NCI-H2107 treated with DMSO at 0.1 percent for 48 hours (cell line): ENCODE data around the gene EVA1A.

Experiments used
- DNase-seq: peaks from one replicate; lab custom pipeline; 2025; ENCODE audit not compliant: unreplicated experiment; lab: John Stamatoyannopoulos, UW

EVA1A gene

DNA sequence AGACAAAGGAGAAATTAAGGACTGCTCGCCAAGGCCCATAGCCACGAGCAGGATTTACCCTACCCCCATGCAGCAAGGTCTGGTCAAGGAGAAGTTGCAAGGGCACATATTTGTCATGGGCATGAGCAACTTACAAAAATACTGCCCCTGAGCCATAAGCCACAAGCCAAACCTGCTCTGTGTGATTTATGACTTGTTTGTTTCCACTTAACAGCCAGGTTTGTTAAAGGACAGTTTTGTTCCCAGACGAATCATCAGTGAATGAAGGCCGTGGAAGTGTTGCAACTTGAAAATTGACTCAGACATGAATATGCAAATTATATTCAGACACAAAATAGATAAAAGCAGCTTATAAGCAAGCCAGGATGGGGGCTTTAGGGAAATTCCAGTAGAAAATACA, 31.3 kb upstream of the EVA1A start:
- no peak for DNase-seq

DNA sequence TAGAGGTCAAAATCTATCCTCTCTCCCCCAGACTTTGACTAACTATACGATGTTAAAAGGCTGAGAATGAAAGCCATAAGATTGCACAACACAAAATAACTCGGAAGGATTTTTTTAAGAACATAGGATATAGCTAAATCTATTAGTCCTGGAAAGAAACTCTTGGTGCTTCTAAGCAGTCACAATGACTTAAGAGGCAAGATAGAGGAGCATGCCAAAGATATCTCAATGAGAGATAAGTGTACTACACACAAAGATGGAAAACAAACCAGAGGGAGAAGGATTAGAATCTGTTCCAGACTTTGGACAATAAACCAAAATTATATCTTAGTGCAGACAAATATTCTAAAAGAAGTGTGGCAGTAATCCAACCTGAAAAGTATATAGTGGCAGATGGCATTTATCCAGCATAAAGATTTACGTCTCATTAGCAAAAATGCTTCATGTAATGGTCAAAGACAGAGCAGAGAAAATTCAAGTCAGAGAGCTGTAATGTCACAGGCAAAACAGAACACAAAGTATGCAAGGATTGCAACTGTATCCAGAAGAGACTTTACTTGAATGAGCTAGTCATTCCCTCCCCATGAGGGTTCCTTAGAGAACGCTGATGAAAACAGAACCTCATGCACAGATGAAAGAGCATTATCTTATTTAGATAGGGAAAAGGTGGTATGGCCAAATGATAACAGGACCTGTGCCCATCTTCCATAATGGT, 28.8 kb upstream of the EVA1A start:
- no peak for DNase-seq

DNA sequence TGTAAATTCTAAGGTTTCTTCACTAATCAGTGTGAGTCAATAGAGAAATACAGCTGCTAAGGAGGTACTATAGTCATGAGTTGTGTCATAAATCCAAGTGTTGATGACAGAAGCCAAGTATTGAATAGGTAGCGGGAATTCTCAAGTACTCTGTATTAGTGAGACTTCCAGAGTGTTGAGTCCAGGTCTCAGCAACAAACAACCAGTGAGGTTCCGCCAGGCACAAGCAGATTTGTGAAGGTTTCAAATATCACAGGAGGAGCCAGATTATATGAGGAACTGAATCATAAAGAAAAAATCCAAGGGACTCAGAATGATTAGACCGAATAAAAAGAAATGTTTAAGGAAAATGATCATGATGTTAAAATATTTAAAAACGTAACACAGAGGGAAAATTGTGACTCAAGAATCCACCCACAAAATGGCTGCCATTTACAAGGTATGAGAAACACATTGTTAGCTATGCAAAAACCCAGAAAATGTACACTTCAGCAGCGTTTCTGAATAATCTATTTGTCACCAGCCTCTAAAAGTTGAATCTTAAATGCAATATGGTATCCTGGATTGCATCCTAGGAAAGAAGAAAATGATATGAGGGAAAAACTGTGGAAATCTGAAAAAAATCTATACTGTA, 27.3 kb upstream of the EVA1A start:
- peak; percentile 73 for DNase-seq

DNA sequence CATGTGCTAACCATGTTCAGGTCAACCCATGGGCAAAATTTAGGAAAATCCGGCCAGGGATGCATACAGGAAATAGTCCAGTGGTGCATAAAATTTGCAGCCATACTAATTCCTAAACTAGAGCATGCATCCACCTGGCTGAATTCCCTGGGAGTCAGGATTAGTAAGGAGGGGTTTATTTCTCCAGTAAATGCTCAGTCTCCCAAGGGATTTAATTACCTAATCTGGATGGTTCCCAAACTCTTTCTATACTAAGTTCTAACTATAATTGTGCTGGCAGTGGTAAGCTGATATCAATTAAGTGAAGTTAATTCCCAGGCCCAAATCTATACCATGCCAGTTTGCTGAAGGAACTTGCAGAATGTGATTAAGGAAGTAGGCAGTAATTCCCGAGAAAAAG, 26.2 kb upstream of the EVA1A start:
- peak; percentile 10 for DNase-seq

- no peak for DNase-seq
Measured at GRCh38 chr2:75582840-75583239, 22.1 kb upstream of the EVA1A start.

GRCh38 chr2:75580606-75581005, 19.9 kb upstream of the EVA1A start:
- DNase-seq = no peak

GRCh38 chr2:75580156-75580555, 19.4 kb upstream of the EVA1A start:
- no peak for DNase-seq

DNA sequence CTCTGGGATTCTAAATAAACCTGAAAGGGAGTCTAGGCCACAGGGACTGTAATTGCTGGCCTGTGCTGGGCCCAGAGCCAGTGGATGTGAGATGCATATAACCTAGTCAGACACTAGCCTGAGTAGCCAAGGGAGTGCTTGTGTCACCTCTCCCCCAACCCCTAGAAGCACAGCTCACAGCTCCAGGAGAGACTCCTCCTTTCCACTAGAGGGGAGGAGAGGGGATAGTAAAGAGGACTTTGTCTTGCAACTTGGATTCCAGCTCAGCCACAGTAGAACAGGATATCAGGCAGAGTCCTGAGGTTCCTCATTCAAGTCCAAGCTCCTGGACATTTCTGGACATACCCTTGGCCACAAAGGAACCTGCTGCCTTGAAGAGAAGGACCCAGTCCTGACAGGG, 18.4 kb upstream of the EVA1A start:
- DNase-seq = no peak

DNA sequence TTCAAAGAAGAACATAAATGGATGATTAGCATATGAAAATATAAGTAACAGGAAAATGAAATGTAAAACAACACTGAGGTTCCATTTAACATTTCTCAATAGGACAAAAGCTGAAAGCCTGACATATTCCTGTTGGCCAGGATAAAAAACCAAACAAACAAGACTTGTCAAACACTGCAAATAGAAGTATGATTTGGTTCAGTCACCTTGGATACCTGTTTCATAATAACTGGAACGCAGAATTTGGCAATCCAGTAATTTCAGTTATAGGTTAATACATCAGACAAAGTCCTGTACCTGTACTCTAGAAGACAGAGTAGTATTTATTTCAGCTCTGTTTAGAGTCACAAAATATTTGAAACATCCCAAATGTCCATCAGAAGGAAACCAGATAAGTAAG, 16.5 kb upstream of the EVA1A start:
- DNase-seq = no peak

DNA sequence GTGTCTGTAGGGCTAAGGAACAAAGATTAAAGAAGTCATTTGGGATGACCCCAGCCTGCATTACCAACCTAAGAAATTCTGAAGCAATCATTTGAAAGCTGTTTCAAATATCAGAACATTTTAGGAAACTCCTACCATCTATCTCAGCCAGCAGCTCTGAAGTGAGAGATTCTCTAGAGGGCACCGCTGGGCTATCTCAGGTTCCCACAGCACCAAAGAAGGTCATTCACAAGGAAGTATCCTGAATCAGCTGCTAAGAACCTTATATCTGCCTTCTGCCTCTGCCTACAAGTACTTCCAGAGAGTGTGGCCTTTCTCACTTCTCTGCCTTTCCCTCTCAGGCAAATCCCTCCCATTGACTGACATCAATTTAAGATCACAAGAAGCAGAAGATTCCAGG, 13.4 kb upstream of the EVA1A start:
- DNase-seq = no peak

DNA sequence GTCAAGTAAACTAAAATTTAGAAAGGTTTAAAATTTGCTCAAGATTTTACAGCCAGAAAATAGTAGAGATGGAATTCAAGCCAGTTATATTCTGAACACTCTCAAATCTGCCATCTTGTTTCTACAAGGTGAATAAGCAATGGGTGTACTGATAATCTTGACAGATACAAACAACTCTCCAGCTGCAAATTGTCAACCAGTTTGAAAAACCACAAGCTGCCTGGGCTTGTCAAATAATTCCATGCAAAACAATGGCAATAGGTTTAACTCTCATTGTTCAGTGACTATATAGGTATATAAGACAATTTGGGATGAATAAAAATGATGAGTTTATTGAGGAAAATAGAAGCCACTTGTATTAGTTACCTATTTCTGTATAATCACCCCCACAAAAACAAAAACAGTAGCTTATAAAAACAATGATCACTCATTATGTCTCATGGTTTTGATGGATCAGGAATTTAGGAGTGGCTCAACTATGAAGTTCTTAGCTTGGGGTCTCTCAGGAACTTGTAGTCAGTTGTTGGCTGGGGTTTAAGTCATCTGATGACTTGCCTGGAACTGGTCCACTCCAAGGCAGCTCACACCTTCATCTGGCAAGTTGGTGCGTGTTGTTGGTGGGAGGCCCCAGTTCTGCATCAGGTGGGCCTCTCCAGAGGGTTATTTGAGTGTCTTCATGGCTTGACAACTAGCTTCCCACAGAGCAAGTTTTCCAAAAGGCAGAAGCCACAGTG, 12.6 kb upstream of the EVA1A start:
- no peak for DNase-seq

DNA sequence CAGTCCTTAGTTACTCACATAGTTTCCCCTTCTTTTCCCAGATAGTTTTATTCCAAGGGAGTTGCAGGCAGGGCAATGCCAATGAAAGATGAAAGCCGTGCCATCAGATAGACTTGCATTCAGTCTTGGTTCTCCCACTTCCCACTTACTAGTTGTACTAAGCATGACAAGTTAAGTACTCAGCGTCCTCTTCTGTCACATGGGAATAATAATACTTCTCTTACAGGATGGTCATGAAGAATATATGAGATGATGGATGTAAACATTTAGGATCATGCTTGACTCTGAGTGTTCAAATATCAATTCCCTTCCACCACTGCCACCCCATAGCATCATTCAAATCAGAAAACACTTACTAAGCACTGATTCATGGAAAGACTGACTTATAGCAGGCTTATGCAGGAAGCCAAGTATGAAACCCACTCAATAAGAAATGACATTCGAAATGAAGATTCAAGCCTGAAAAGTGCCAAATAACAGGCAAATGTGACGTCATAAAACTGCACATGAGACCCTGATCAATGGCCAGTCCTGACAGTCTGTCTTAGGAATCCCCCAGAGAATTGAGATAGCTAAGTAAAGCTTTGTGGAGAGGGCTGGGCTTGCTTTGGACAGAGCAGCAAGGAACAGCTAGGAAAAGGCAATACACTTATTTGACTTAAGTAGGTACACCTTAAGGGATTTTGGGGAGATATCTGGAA, 11.1 kb upstream of the EVA1A start:
- no peak for DNase-seq

DNA sequence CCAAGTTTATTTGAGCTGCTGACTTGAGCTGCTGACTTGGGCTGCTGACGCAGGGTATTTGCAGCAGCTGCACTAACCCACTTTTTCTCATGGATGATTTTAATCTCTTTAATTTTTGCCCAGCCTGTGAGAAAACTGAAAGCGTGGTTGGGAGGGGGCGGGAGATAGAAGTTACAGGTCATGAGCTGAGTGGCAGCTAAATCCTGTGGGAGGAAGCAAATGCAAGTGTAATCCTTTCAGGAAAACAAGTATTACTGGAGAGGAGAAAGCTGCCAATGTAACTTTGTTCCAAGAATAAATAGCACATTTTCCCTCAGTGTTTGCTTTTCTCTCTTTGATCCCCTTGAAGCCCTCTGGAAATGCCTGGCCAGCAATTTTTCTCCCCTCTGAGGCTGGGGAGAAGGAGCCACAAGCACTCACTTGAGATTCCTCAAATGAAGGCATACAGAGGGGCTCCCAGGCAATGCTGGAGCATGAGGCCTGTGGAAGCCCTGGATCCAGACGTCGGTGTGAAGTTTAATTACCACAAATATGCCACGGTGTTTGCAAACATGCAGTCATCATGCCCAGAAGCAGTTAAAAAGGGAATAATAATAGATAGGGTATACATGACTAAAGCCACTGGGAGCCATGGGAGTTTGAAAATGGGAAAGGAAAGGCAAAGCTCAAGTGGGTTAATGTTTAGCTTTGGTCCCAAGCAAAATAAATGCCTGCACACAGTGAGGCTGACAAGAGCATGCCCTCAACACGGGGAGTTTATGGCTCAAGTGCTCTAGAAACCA, 10.4 kb upstream of the EVA1A start:
- DNase-seq = no peak

- no peak for DNase-seq
Measured at GRCh38 chr2:75570024-75570947, 9.5 kb upstream of the EVA1A start.

GRCh38 chr2:75569546-75569945, 8.8 kb upstream of the EVA1A start:
- no peak for DNase-seq

GRCh38 chr2:75568174-75568573, 7.4 kb upstream of the EVA1A start:
- DNase-seq = no peak

DNA sequence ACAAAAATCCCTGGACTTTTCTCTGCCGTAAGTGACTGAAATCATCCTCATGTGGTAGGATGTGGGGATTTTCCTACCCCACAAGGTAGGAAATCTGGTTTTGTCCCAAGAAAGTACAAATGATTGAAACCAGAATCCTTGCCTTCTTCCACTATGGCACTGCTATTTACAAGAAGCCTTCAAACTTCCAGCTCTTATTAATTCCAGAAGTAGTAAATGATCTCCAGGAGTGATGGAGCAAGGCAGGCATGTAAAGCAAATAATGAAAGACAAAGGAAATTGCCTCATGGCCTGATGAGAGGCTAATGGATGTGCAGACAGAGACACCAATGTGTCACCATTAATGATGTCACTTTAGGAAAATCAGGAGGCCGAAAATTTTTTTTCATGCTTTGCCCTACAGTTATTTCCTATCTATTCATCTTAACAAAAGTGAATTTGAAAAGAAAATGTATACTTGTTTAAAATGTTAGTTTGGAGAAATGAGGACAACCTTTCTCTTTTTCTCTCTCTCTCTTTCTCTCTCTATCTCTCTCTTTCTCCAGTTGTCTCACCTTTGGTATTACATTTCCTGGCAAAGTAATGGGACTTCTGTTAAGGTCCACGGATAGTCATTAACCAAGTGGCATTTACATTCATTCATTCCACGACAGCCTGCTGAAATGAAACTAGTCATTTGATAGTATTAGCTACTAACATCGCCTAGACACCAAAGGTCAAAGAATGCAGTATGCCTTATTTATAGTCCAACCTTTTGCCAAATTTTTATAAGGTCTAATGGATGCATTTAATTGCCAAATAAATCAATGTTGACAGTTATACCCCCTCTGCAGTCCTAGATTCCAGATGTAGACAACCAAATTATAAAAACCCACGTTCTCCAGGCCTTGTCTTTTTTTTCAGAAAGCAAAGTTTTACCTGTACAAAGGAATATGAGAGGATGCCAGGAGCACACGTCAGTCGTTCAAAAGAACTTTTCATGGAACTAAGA, 5.0 kb upstream of the EVA1A start:
- DNase-seq = no peak

- DNase-seq = no peak
Measured at GRCh38 chr2:75564713-75565359, 4.1 kb upstream of the EVA1A start.
